ENCODE data around the gene HOXA6. TPM values are rescaled to one million over a fixed set of nuclear protein-coding genes. Genes with fewer than 3 reads are reported as not detected.

The HOXA6 gene
- total and polyA plus RNA-seq, 2 of the 4 experiments (the other 2 are of a cell fraction) = 1.4 to 1.8 TPM

- TF ChIP-seq, protein P1, sequence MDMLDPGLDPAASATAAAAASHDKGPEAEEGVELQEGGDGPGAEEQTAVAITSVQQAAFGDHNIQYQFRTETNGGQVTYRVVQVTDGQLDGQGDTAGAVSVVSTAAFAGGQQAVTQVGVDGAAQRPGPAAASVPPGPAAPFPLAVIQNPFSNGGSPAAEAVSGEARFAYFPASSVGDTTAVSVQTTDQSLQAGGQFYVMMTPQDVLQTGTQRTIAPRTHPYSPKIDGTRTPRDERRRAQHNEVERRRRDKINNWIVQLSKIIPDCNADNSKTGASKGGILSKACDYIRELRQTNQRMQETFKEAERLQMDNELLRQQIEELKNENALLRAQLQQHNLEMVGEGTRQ (IDR thresholded peaks at IDR 0.05; ENCODE audit: low read depth, low read length) = peak; percentile 57; the same call in 1 of the 2 replicates
- TF ChIP-seq NFE2L2 (IDR thresholded peaks at IDR 0.05; ENCODE audit: low read depth, low read length) = no peak
- Histone ChIP-seq H3K23ac (ENCODE audit: low read depth, low read length) (peak within 1 kb of the TSS; percentile 25; the same call in 1 of the 2 replicates), H2BK120ac (ENCODE audit: low read depth, low read length) (no peak within 1 kb of the TSS), H3K4me1 (ENCODE audit: control insufficient read depth, insufficient read depth, low read length) (peaks cover 3% of the 10 kb centered on the region; the same call in 1 of the 2 replicates), H3K18ac (ENCODE audit: low read depth, low read length) (no peak within 1 kb of the TSS), H3K56ac (ENCODE audit: extremely low read depth, insufficient read depth, low read length) (no peak within 1 kb of the TSS), H3K9ac (ENCODE audit: low read depth, low read length) (no peak within 1 kb of the TSS), H2BK15ac (ENCODE audit: low read depth, low read length) (no peak within 1 kb of the TSS), H3K27ac (ENCODE audit: insufficient read depth, low read length) (no peak within 1 kb of the TSS), H3K27me3 (ENCODE audit: control insufficient read depth, insufficient read depth, low read length) (peaks cover 93% of the 10 kb centered on the region), H2AK5ac (ENCODE audit: low read depth, low read length) (no peak within 1 kb of the TSS), H3K4me3 (ENCODE audit: insufficient read depth, low read depth, low read length) (peak within 1 kb of the TSS; percentile 41), H3K36me3 (ENCODE audit: control insufficient read depth, insufficient read depth, low read length) (no peaks in the 10 kb centered on the region), H3K9me1 (ENCODE audit: insufficient read depth, low read length) (no peaks in the 10 kb centered on the region), H3K9me3 (ENCODE audit: control insufficient read depth, insufficient read depth, low read length) (peaks cover 15% of the 10 kb centered on the region; the same call in 1 of the 2 replicates), H2AFZ (replicated peaks; ENCODE audit: low read length, poor library complexity) (peak within 1 kb of the TSS; percentile 77), H4K91ac (ENCODE audit: insufficient read depth, low read depth, low read length) (no peak within 1 kb of the TSS), H4K5ac (ENCODE audit: low read depth, low read length) (no peak within 1 kb of the TSS), H3K4ac (ENCODE audit: low read depth, low read length) (no peak within 1 kb of the TSS), H3K4me2 (ENCODE audit: low read depth, low read length) (peak within 1 kb of the TSS; percentile 69), H2BK20ac (ENCODE audit: low read depth, low read length) (no peak within 1 kb of the TSS), H4K20me1 (ENCODE audit: insufficient read depth, low read length) (peaks cover 17% of the 10 kb centered on the region; the same call in 1 of the 2 replicates), H3K14ac (replicated peaks; ENCODE audit: low read depth, low read length) (no peak within 1 kb of the TSS), H2AK9ac (replicated peaks; ENCODE audit: low read depth, low read length, poor library complexity) (no peak within 1 kb of the TSS), H3K79me1 (ENCODE audit: low read depth in 1 of 2, low read length in 2 of 2) (no peaks in the 10 kb centered on the region), H4K8ac (ENCODE audit: low read depth in 2 of 2, low read length in 2 of 2) (no peak within 1 kb of the TSS), H2BK5ac (ENCODE audit: low read depth, low read length, poor library complexity, severe bottlenecking) (no peak within 1 kb of the TSS)
- in situ Hi-C loops (cut with MboI; ENCODE audit: low sequenced_read_pairs) (no loop called here), intact Hi-C loops (cut with micrococcal nuclease) (no loop called here), dilution Hi-C loops (cut with HindIII; ENCODE audit: low sequenced_read_pairs, unreplicated experiment) (no loop called here)
- 5% methylated on average over 6 of the region's 43 CpGs; no CpG with 5 or more reads in 1 of the 2 experiments for whole genome bisulfite sequencing, 2 experiments (ENCODE audit: extremely low coverage in 2 of 2, insufficient read length in 1 of 2)
- ATAC-seq (ENCODE audit: low read depth) (no peak), DNase-seq (peak; percentile 20)
- POLR2A ChIA-PET (ENCODE audit: unreplicated experiment) = no interaction called here
- CTCF ChIA-PET = interaction anchor here (0.8 kb wide), 1 partner anchor 765 kb away, joined by 3 read pairs; no protein-coding TSS in a partner anchor
- no TSS peak for BruUV-seq (replicated peaks)
These were observed 37.7 kb upstream of the HOXA6 start, which contains the start of gene HOXA11 for GRCh38 chr7:27185013-27185853. Gene HOXA11, minus strand, starts transcription at chr7:27185232. Its CDS starts 88 bp downstream, at chr7:27185144.
